ENCODE data around the gene TNRC6C. TPM values are rescaled to one million over a fixed set of nuclear protein-coding genes. Genes with fewer than 3 reads are reported as not detected.
"Not testable (repeated sequence)": the region's sequence is repeated elsewhere in the genome, so short reads cannot be mapped to it uniquely, and the experiment has no call there.

TNRC6C gene
- total RNA-seq, 1 donor from 2014 or later = 13.6 TPM

GRCh38 chr17:78043031-78043430 lies 84.5 kb downstream of the TNRC6C start:
- no peak for DNase-seq

DNA sequence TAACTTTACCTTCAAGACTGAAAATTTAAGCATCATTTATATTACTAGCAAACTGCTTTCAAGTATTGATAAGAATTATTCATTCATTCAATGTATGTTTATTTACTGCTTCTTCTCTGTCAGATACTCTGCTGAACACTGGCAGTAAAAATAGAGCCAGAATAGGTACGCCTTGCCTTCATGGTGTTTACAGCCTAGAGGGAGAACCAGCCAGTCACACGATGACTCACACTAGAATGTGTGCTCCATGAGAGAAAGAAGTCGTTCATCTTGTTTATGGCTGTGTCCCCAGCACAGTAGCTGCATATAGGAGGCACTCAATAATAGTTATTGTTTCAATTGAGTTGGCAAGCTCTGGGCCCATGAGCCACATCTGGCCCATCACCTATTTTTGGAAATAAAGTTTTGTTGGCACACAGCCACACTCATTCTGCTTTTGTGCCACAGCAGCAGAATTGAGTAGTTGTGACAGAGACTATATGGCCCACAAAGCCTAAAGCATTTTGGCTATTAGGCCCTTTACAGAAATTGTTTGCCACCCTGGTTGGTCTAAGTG lies 85.9 kb downstream of the TNRC6C start:
- no peak for DNase-seq

GRCh38 chr17:78045316-78045715 lies 86.8 kb downstream of the TNRC6C start:
- DNase-seq = no peak

DNA sequence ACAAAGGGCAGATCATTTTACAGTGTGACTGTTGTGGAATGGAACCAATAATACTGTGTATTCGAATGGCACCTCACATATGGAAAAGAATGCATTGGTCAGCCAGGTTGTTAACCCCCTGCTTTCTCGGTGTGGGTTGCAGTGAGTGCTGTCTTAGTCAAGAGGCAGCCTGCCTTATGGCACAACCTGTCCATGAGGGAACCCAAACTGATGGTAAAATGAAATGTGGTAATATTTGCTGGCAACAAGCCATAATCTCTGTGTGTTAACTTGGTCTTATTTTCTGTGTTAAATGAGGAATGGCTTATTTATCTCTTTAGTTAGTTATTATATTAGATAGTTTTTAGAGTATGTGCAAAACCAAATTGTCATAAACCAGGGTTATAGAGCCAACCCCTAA lies 88.4 kb downstream of the TNRC6C start:
- DNase-seq = no peak

DNA sequence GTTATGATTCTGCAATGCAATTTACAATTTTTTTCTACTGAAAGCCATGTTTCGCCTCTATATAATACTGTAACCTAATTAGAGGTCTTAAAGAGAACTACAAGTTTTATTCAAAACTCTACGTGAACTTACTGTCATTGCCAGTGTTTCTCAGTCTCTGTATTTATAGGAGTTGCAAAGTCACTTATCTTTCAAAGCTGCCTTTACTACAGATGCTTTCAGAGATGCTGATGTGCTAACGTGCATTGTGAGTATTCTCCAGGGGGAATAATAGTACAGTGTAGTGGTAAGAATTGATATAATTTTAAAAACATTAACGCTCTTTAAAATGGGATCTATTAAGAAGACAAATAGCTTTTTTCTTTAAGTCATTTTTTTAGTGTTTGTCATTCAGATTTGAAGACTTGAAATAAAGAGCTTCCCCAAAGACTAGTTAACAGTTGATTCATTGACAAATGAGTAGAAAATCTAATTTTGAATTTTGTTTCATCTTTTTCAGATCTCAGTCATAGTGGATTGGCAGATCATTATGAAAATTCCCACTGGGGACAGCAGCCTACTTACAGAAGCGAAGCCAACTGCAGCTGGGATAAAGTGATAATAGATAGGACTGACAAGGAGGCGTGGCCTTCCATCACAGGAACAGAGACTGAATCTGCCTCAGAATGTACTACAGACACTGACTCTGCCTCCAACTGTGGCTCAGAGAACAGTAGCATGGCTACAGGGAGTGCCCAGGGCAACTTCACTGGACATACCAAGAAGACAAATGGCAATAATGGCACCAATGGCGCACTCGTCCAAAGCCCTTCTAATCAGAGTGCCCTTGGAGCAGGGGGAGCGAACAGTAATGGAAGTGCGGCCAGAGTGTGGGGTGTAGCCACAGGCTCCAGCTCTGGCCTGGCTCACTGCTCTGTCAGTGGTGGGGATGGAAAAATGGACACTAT lies 90.1 kb downstream of the TNRC6C start:
- DNase-seq = no peak

DNA sequence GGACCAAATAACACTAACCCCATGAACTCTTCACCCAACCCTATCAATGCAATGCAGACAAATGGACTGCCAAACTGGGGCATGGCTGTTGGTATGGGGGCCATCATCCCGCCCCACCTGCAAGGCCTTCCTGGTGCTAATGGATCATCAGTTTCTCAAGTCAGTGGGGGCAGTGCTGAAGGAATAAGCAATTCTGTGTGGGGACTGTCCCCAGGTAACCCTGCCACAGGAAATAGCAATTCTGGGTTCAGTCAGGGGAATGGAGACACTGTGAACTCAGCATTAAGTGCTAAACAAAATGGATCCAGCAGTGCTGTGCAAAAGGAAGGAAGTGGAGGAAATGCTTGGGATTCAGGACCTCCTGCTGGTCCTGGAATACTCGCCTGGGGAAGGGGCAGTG lies 91.1 kb downstream of the TNRC6C start:
- DNase-seq = no peak

DNA sequence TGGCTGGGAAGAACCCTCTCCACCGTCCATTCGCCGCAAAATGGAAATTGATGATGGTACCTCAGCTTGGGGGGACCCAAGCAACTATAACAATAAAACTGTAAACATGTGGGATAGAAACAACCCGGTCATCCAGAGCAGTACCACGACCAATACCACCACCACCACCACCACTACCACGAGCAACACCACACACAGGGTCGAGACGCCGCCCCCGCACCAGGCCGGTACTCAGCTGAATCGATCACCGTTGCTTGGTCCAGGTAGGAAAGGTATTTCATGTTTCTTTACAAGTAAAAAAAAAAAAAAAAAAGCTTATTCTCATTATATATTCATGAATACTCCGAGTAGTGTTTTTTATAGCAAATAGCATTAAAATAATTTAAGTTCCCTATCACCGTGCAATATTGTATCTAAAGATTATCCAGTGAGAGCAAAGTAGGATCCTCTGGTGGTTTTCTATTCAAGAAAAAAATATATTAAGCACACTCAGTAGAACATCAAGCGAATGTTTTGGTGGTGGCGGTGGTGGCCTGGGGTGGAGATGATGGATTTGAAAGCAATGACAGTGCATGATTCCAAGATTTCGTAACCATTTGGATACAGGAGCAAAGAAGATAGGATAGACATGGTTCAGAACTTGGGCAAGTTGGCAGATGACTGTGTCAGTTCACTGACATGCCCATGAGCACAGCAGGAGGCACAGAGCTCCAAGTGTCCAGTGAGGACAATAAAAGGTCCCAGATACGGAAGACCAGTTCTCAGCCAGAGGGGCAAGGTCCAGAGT lies 92.9 kb downstream of the TNRC6C start:
- DNase-seq = no peak

GRCh38 chr17:78053777-78054468 lies 95.4 kb downstream of the TNRC6C start:
- no peak for DNase-seq

DNA sequence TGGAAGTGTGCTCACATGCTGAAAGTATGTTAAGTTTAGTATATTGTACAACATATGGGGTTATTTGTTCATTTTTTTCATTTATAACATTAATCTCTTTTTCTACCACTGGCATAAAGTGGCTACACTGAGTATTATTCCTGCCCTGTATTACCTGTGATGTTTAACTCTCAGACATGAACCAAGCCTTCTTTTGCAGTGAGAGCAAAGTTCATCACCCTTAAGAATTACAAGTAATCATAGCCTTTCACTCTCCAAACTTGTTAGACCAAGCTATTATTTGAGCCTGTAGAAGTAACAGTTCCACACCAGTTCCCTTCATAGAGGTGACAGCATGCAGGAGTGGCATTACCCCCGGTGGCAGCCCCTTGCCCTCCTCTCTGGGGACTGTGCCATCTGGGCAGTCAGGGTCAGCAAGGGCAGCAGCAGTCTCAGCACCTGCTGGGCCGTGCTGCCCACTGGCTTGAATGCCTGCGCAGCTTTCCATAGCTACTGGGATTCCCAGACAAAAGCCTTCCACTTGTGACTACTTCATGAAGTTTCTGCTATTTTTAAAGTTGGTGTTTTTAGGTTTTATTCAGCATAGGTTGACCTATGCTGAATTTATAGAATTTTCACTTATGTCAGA lies 98.7 kb downstream of the TNRC6C start:
- no peak for DNase-seq

- no peak for DNase-seq
Measured at GRCh38 chr17:78058001-78058400, 99.5 kb downstream of the TNRC6C start.

DNA sequence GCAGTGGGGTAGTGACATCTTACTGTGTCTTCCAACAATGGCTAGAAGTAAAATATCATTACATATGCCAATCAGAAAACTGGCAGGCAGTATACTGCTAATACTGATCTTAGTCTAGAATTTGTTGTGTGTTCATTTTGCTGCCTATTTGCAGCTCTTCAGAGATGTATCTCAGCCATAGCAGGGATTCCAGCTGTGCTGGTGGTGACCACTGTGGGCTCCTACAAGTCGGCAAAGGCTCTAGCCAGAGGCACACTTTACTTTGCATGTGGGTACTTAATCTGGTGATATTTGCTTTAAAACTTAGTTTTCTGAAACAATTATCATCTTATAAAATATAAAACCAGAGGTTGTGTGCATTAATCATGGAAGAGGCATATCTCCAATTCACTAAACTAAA lies 100.1 kb downstream of the TNRC6C start:
- DNase-seq = no peak

- no peak for DNase-seq
Measured at GRCh38 chr17:78062596-78062995, 104.1 kb downstream of the TNRC6C start.

DNA sequence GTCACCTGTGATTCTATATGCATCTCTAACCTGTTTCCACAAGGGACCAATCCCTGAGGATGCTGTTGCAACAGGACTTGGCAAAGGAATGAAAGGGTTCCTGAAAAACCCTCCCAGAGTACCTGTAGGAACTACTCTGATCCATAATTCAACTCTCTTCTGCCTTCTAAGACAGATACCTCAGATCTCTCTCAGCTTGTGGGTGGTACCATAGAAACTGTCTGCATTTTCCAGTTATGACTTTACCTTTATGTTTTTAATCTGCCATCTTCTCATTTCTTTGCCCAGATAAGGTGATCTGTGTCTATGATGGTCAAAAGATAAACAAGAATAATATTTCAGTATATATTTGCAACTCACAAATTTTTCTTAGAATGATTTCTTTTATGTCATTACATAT lies 105.0 kb downstream of the TNRC6C start:
- DNase-seq = no peak

GRCh38 chr17:78064708-78065107 lies 106.2 kb downstream of the TNRC6C start:
- DNase-seq = no peak

DNA sequence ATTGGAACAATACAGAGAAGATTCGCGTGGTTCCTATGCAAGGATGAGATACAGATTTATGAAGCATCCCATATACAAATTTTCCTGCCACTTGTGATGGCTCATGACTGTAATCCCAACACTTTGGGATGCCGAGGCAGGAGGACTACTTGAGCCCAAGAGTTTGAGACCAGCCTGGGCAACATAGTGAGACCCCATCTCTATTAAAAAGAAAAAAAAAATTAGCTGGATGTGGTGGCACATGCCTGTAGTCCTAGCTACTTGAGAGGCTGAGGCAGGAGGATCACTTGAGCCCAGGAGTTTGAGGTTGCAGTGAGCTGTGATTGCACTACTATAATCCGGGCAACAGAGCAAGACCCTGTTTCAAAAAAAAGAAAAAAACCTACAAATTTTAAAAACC lies 108.5 kb downstream of the TNRC6C start:
- not testable (repeated sequence) for DNase-seq

DNA sequence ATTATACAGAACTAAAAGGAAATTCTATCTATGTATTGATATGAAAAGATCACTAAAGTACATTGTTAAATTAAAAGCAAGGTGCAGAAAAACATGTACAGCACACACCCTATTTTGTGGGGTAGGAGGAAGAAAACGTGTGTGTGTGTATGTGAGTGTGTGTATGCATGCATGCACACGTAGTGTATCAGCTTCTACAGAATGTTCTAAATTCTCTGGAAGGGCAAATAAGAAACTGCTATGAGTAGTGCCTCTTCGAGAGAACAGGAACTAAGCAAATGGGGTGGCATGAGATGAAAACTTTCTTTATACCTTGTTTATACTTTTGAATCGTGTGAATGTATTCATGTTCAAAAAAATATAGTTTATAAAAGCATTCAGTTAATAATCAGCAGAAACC lies 111.2 kb downstream of the TNRC6C start:
- no peak for DNase-seq

- DNase-seq = no peak
Measured at GRCh38 chr17:78072961-78073360, 114.5 kb downstream of the TNRC6C start.

DNA sequence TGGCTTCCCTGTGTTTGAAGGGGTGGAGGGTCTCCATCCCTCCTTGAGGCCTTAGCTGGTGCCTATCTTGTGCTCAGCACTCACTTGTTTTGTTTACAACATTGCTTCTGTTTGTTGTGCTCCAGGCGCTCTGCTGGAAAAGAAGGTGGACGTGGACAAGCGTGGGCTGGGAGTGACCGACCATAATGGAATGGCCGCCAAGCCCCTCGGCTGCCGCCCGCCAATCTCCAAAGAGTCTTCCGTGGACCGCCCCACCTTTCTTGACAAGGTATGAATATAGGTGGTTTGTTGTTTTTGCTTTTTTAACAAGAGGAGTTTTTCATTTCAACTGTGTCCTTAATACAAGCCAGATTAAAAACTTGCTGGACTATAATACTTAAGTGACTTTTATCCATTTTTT lies 116.5 kb downstream of the TNRC6C start:
- no peak for DNase-seq

- no peak for DNase-seq
Measured at GRCh38 chr17:78075545-78075944, 117.0 kb downstream of the TNRC6C start.

- DNase-seq = no peak
Measured at GRCh38 chr17:78079253-78079652, 120.8 kb downstream of the TNRC6C start.

DNA sequence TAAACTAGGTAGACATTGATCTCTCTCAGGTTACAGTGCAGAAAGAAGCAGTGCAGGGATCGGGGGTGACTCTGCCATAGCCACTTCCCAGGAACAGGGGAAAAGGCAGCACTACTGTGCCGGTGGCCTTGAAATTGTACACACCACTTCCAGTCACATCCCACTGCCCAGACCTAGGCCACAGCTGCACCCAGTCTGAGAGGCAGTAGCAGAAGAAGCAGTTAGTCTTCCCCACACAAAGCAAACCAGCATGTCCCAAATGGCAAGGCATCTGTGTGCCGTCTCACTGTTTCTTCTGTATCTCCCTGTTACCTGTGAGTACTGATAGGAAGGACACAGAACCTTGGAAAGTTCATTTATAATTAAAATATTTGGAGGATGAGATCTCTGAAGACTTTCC lies 123.0 kb downstream of the TNRC6C start:
- no peak for DNase-seq

GRCh38 chr17:78082355-78082872 lies 123.9 kb downstream of the TNRC6C start:
- not testable (repeated sequence) for DNase-seq

Measured in skin of body (tissue), 2 donors.